ENCODE data around the gene SAMD4B. TPM values are rescaled to one million over a fixed set of nuclear protein-coding genes. Genes with fewer than 3 reads are reported as not detected.

The SAMD4B gene
- total RNA-seq, 1 donor from 2014 or later = 19.2 TPM

DNA sequence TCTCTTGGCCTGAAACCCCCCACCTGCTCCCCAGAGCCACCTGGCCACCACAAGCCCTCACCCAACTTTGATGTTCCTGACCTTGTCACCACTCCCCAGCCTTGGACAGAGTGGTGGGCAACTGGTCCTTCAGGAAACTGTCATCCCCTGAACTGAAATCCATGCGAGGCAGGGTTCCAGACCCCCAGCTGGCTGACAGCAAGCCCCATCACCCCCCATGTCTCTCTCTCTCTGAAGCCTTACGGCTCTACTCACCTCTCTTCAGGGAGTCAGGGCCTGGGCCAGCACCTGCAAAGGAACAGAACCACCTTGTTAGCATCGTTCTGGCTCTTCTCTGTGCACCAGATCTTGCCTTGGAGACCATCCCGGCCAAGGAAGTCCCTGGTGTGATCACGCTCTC, 24.1 kb upstream of the SAMD4B start:
- FAIRE-seq = no peak
- Histone ChIP-seq H3K4me3 (ENCODE audit: low read depth, low read length) (no peak overlapping the region), H3K27me3 (ENCODE audit: control insufficient read depth, insufficient read depth, low read length) (peaks cover 3% of the 10 kb centered on the region), H3K36me3 (ENCODE audit: control insufficient read depth, insufficient read depth, low read length) (no peaks in the 10 kb centered on the region)
- DNase-seq (ENCODE audit: low read depth) = no peak
- TF ChIP-seq, protein P1, sequence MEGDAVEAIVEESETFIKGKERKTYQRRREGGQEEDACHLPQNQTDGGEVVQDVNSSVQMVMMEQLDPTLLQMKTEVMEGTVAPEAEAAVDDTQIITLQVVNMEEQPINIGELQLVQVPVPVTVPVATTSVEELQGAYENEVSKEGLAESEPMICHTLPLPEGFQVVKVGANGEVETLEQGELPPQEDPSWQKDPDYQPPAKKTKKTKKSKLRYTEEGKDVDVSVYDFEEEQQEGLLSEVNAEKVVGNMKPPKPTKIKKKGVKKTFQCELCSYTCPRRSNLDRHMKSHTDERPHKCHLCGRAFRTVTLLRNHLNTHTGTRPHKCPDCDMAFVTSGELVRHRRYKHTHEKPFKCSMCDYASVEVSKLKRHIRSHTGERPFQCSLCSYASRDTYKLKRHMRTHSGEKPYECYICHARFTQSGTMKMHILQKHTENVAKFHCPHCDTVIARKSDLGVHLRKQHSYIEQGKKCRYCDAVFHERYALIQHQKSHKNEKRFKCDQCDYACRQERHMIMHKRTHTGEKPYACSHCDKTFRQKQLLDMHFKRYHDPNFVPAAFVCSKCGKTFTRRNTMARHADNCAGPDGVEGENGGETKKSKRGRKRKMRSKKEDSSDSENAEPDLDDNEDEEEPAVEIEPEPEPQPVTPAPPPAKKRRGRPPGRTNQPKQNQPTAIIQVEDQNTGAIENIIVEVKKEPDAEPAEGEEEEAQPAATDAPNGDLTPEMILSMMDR (IDR thresholded peaks at IDR 0.05; ENCODE audit: insufficient read depth, low read length, severe bottlenecking) = no peak

DNA sequence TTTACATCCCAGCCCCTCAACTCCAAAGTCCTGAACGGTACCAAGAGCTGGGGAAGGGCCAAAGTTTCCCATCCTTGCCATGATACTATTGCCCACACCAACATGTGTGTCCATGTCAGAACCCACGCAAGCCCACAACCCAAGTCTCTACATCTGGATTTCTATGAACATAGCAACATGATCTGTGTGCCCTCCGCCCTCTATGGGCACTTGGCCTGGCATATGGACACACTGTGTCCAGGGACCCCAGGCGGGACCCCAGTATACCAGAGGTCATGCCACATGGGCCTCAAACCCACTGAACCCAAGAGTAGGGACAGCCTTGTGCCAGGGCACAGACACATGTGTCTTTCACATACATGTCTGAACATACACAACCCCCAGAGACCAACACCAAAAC, 23.5 kb upstream of the SAMD4B start:
- Histone ChIP-seq H3K27me3 (ENCODE audit: control insufficient read depth, insufficient read depth, low read length) (peaks cover 3% of the 10 kb centered on the region), H3K4me3 (ENCODE audit: low read depth, low read length) (no peak overlapping the region), H3K36me3 (ENCODE audit: control insufficient read depth, insufficient read depth, low read length) (no peaks in the 10 kb centered on the region)
- no peak for DNase-seq (ENCODE audit: low read depth)
- peak; percentile 76 for FAIRE-seq
- TF ChIP-seq, protein P1 (IDR thresholded peaks at IDR 0.05; ENCODE audit: insufficient read depth, low read length, severe bottlenecking) = no peak

DNA sequence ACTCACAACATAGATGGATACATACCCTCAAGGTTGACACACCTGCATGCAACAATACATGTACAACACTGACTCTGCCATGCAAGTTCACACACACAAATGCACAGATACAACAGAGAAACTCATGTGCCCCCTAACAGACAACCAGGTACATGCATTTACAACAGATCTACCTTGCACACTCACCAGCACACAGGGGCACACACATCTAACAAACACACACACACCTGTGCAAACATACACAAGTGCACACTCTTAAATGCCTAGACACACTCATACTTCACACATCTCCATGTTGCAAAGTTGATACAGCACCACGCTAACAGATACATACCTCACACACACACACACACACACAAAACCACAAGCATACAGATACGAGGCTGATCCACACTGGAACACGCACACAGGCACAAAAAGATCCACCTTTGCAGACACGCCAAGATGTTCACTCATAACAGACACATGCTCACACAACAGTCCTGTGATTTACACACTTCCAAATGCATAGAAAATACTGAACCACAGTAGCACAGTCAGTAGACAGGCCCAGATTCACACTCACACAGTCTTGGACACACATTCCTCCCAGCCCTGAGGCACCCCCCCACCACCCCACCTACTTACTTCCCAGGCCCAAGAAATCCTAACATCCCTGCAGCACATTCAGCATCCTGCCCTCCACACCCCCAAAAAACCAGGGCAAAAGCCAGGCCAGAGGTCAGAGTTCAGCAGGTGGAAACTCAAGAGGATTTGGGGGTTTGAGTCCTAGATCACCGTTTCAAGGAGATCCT, 22.9 kb upstream of the SAMD4B start:
- Histone ChIP-seq H3K4me3 (ENCODE audit: low read depth, low read length) (no peak overlapping the region), H3K36me3 (ENCODE audit: control insufficient read depth, insufficient read depth, low read length) (no peaks in the 10 kb centered on the region), H3K27me3 (ENCODE audit: control insufficient read depth, insufficient read depth, low read length) (peaks cover 3% of the 10 kb centered on the region)
- TF ChIP-seq, protein P1 (IDR thresholded peaks at IDR 0.05; ENCODE audit: insufficient read depth, low read length, severe bottlenecking) = no peak
- FAIRE-seq (peak; percentile 94), DNase-seq (ENCODE audit: low read depth) (no peak)

DNA sequence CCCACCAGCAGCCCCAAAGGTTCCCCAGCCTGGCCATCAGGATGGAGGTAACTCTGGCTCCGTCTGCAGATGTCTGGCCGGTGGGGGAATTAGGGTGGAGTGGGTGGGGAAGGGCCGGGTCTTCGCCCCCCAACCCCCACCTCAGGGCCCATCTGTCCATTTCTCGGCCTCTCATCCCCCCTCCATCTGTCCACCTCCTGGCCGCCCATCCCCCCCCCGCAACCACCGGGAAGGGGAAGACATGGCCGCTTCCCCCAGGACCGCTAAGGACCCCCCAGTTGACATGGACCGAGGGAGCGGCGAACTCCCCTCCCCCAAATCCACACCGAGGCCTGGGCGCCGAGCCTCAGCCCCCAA, 22.4 kb upstream of the SAMD4B start:
- no peak for DNase-seq (ENCODE audit: low read depth)
- TF ChIP-seq, protein P1 (IDR thresholded peaks at IDR 0.05; ENCODE audit: insufficient read depth, low read length, severe bottlenecking) = no peak
- Histone ChIP-seq H3K27me3 (ENCODE audit: control insufficient read depth, insufficient read depth, low read length) (peaks cover 3% of the 10 kb centered on the region), H3K4me3 (ENCODE audit: low read depth, low read length) (peak overlapping the region; percentile 28), H3K36me3 (ENCODE audit: control insufficient read depth, insufficient read depth, low read length) (no peaks in the 10 kb centered on the region)
- no peak for FAIRE-seq

DNA sequence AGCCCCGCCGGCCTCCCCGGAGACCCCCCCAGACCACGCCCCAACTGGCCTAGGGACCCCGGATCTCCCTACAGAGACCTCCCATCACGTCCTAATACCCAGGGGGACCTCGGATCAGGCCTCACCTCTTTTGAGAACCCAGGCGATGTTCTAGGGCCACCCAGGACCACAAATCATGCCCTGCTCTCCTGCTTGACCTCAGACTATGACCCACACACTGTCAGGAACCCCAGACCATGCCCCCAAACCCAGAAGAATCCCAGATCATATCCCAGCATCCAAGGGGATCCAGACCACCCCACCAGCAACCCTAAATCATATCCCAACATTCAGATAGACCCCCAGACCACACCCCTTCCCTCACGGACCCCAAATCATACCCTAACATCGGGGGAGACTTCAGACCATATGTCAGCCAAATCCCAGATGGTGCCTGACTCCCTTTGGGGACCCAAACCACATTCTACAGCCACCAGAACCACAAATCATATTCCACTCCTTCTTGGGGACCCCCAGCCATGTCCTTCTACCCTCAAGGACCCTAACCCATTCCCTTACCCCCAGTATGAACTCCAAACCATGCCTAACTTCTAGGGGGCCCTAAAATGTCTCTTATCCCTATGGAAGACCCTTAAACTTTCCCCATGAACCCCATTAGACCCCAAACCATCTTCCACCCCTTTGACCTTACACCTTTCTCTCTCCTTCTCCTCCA, 20.9 kb upstream of the SAMD4B start:
- DNase-seq (ENCODE audit: low read depth) (no peak), FAIRE-seq (no peak)
- H3K36me3 ChIP-seq (ENCODE audit: control insufficient read depth, insufficient read depth, low read length) = no peaks in the 10 kb centered on the region
- TF ChIP-seq, protein P1 (IDR thresholded peaks at IDR 0.05; ENCODE audit: insufficient read depth, low read length, severe bottlenecking) = no peak
- H3K27me3 ChIP-seq (ENCODE audit: control insufficient read depth, insufficient read depth, low read length) = peaks cover 3% of the 10 kb centered on the region
- H3K4me3 ChIP-seq (ENCODE audit: low read depth, low read length) = no peak overlapping the region

All from bronchial epithelial cell (primary cell).